Thyroid gland (tissue), 4 donors: ENCODE results near the gene PDE10A. TPM values are rescaled to one million over a fixed set of nuclear protein-coding genes. Genes with fewer than 3 reads are reported as not detected.
"Not testable (repeated sequence)": the region's sequence is repeated elsewhere in the genome, so short reads cannot be mapped to it uniquely, and the experiment has no call there.

Source experiments
- DNase-seq, 2 donors: peaks; one replicate each; pipeline ENCODE4 v3.0.0-alpha.2; 2019
- H3K27ac ChIP-seq, 3 donors: fragments of 200-600 bp; sonication (generic); 1 replicate in 2 of 3; 2 replicates in 1 of 3; pipeline ENCODE4 v1.5.1; 2016 to 2019; ENCODE audit warnings: mild to moderate bottlenecking in 1 of 3, moderate library complexity in 1 of 3
- H3K27me3 ChIP-seq: fragments of 200-600 bp; sonication (generic); one replicate; pipeline ENCODE4 v1.5.1; 2019
- H3K36me3 ChIP-seq, 2 donors: fragments of 200-600 bp; sonication (generic); one replicate each; pipeline ENCODE4 v1.5.1; 2016 to 2019
- H3K4me1 ChIP-seq, 2 donors: fragments of 200-600 bp; sonication (generic); one replicate each; pipeline ENCODE4 v1.5.1; 2017 to 2019
- H3K4me3 ChIP-seq, 3 donors: fragments of 200-600 bp; sonication (generic); replicated peaks in 1 of 3; 1 replicate in 2 of 3; 2 replicates in 1 of 3; pipeline ENCODE4 v1.5.1; 2016; ENCODE audit warnings: mild to moderate bottlenecking in 1 of 3
- H3K9me3 ChIP-seq: fragments of 200-600 bp; sonication (generic); one replicate; pipeline ENCODE4 v1.5.1; 2017
- CTCF ChIP-seq, 6 experiments: fragments of 200-600 bp in 3 of 6; fragments of 450-650 bp in 3 of 6; sonication (generic) in 3 of 6; IDR thresholded peaks; one replicate each; pipeline ENCODE4 v1.5.1; 2016 to 2019; ENCODE audit warnings: antibody characterized with exemption in 6 of 6, mild to moderate bottlenecking in 2 of 6, inconsistent platforms in 1 of 6, moderate library complexity in 1 of 6
- POLR2A ChIP-seq, 2 donors: fragments of 450-650 bp; IDR thresholded peaks; one replicate each; pipeline ENCODE4 v1.6.1; 2017; ENCODE audit warnings: antibody characterized with exemption in 2 of 2, mild to moderate bottlenecking in 2 of 2, moderate library complexity in 1 of 2
- WGBS, 2 donors: methylation state at CpG; one replicate each; pipeline ENCODE4 v1.1.5; 2017; 5-methylcytosine and 5-hydroxymethylcytosine counted together
- intact Hi-C: fragments of 100-400 bp; cut with DNase I; formaldehyde crosslinking; loops from one replicate; pipeline ENCODE4 v1.15.1; 2023
- total RNA-seq, 4 donors: library from RNA; depleted of rRNA; stranded (reverse); fragments of >200 nt; gene quantifications; one replicate each; pipeline ENCODE4 v1.2.3, GENCODE V29; 2016

Gene PDE10A
- total RNA-seq, 4 donors from 2014 or later = 17.1 to 25.9 (median 20.7) TPM

GRCh38 chr6:165611294-165611693 lies 51.7 kb downstream of the PDE10A start:
- Histone ChIP-seq H3K4me1 (peaks cover 0 to 3% of the 10 kb centered on the region in 2 donors), H3K36me3 (no peaks in the 10 kb centered on the region), H3K27ac (no peak overlapping the region), H3K27me3 (no peaks in the 10 kb centered on the region), H3K9me3 (no peaks in the 10 kb centered on the region), H3K4me3 (no peak overlapping the region)
- 72 to 75% methylated on average over 3 of the region's 3 CpGs for WGBS, 2 donors
- DNase-seq = peak; percentile 23 to 43
- intact Hi-C loops = no loop called here
- TF ChIP-seq POLR2A (IDR thresholded peaks at IDR 0.05) (no peak), CTCF (IDR thresholded peaks at IDR 0.05) (no peak)

- H3K36me3 ChIP-seq, H3K9me3 ChIP-seq, H3K27me3 ChIP-seq, intact Hi-C loops, DNase-seq, H3K27ac ChIP-seq, H3K4me3 ChIP-seq: not testable (repeated sequence)
- peaks cover 5 to 11% of the 10 kb centered on the region in 2 donors for H3K4me1 ChIP-seq
- WGBS, 2 donors = 83 to 95% methylated on average over 1 of the region's 1 CpG
Measured at GRCh38 chr6:165608577-165608976, 54.5 kb downstream of the PDE10A start.

- Histone ChIP-seq H3K4me3 (no peak overlapping the region), H3K9me3 (no peaks in the 10 kb centered on the region), H3K27ac (no peak overlapping the region), H3K36me3 (no peaks in the 10 kb centered on the region), H3K27me3 (no peaks in the 10 kb centered on the region), H3K4me1 (peaks cover 12 to 16% of the 10 kb centered on the region in 2 donors)
- TF ChIP-seq POLR2A (IDR thresholded peaks at IDR 0.05) = no peak
- TF ChIP-seq CTCF (IDR thresholded peaks at IDR 0.05) = no peak
- WGBS, 2 donors = 95 to 98% methylated on average over 3 of the region's 3 CpGs
- intact Hi-C loops = no loop called here
- no peak for DNase-seq
Measured at GRCh38 chr6:165606740-165607008, 56.4 kb downstream of the PDE10A start.

GRCh38 chr6:165605901-165606739 lies 56.9 kb downstream of the PDE10A start:
- H3K27ac ChIP-seq = no peak overlapping the region
- no peak overlapping the region for H3K4me3 ChIP-seq
- H3K36me3 ChIP-seq = no peaks in the 10 kb centered on the region
- H3K4me1 ChIP-seq = peaks cover 12 to 16% of the 10 kb centered on the region in 2 donors
- H3K9me3 ChIP-seq = no peaks in the 10 kb centered on the region
- H3K27me3 ChIP-seq = no peaks in the 10 kb centered on the region
- DNase-seq = no peak
- TF ChIP-seq CTCF (IDR thresholded peaks at IDR 0.05) = no peak
- no peak for TF ChIP-seq POLR2A (IDR thresholded peaks at IDR 0.05)
- WGBS, 2 donors = 90 to 91% methylated on average over 13 of the region's 13 CpGs
- intact Hi-C loops = no loop called here

GRCh38 chr6:165605182-165605875 lies 57.7 kb downstream of the PDE10A start:
- TF ChIP-seq CTCF (IDR thresholded peaks at IDR 0.05) (no peak), POLR2A (IDR thresholded peaks at IDR 0.05) (no peak)
- no peaks in the 10 kb centered on the region for H3K27me3 ChIP-seq
- intact Hi-C loops = no loop called here
- H3K9me3 ChIP-seq = no peaks in the 10 kb centered on the region
- DNase-seq = no peak
- H3K36me3 ChIP-seq = no peaks in the 10 kb centered on the region
- peaks cover 15 to 16% of the 10 kb centered on the region in 2 donors for H3K4me1 ChIP-seq
- 84 to 87% methylated on average over 10 of the region's 10 CpGs for WGBS, 2 donors
- H3K27ac ChIP-seq = no peak overlapping the region
- H3K4me3 ChIP-seq = no peak overlapping the region
